ENCODE results near the gene ADNP.

Gene ADNP

DNA sequence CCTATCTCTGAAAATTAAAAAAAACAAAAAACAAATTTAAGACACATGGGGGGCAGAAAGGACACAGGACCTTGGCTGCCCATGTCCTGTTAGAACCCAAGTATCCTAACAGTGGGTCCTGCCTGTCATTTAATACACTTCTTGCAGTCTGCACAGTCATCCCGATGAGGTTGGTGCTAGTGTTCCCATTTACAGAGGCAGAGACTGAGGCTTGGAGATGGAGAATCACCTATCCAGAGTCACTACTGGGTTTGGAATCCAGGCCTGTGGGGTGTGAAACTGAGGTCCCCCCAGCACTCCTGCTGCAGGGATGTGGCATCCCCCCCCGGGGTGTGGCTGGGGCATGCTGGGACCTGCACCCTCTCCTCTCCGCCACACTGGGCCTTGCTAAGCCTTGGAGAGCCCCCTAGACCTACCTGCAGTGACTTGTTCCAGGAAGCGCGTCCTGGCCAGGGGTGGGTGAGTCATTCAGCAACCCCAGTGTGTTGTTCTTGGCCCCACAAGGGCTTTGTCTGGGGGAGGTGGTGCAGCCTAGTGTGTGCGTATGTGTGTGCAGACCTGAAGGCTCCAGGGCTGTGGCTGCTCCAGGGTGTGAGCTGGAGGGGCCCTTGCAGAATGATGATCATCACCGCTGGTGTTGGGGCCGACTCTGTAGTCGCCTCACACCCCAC is 86.7 kb downstream of the ADNP start:
- DNase-seq: peak; percentile 34

DNA sequence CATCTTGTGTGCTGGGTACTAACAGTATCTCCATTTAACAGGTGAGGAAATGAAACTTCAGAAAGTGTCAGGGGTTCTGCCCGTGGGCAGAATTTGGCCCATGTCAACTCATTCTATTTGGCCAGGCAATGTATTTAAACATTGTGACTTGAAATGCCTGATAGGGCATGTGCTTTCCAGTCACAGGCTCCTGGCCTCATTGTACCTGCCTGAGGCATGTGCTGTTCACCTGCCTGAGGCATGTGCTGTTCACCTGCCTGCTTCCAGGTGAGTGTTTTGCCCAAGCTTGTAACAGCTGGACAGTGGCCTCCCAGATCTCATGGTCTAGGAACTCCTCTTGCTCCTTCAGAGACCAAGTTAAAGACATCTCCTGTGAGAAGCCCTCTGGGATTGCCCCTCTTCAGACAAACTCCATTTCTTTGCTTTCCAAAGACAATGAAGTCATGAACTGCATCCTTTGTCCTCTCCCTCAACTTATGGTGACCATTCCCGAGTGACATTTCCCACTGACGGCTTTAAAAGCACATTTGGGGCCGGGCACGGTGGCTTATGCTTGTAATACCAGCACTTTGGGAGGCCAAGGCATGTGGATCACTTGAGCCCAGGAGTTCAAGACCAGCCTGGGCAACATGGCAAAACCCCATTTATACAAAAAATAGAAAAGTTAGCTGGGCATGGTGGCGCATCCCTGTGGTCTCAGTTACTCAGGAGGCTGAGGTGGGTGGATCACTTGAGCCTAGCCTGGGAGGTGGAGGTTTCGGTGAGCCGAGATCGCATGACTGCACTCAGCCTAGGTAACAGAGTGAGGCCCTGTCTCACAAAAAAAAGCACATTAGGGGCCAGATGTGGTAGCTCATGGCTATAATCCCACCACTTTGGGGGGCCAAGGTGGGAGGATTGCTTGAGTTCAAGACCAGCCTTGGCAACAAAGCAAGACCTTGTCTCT is 87.6 kb downstream of the ADNP start:
- DNase-seq: no peak

DNA sequence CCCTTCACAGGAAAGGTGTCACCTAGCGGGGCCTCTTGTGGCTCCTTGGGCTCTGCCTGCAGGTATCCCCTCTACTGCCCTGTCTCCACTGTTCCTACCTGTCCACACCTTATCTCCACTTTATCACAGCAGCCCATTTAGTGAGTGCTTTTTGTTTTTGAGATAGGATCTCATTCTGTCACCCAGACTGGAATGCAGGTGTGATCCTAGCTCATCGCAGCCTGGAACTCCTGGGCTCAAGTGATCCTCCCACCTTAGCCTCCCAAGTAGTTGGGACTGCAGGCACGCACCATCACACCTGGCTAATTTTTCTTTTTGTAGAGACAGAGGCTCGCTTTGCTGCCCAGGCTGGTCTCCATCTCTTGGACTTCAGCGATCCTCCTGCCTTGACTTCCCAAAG is 88.4 kb downstream of the ADNP start:
- DNase-seq: no peak

Data from CD4-positive, alpha-beta T cell treated with Interleukin-17A for 4 hours (primary cell).